IPS DF 4.7 (cell line): Measurements from ENCODE around the gene FAM227B.
"Not testable (repeated sequence)": the region's sequence is repeated elsewhere in the genome, so short reads cannot be mapped to it uniquely, and the experiment has no call there.

Source experiments
- DNase-seq: peaks from one replicate; pipeline ENCODE4 v3.0.0-alpha.2; 2013; ENCODE audit warnings: low spot score; ENCODE audit errors: extremely low read depth

The FAM227B gene

GRCh38 chr15:49620658-49621368 is at the start of gene FAM227B, which contains the start of gene DTWD1:
Gene FAM227B, minus strand, starts transcription at chr15:49620818. Its CDS starts 5,647 bp downstream, at chr15:49615171.
Gene DTWD1, plus strand, starts transcription at chr15:49621048. Its CDS starts 4,120 bp downstream, at chr15:49625168.
- DNase-seq = peak; percentile 60

GRCh38 chr15:49669288-49669687 is 48.7 kb upstream of the FAM227B start:
- DNase-seq = no peak

GRCh38 chr15:49666486-49666885 is 45.9 kb upstream of the FAM227B start:
- DNase-seq = not testable (repeated sequence)

- DNase-seq = no peak
Observed at GRCh38 chr15:49664716-49665115, 44.1 kb upstream of the FAM227B start.

- DNase-seq = no peak
Observed at GRCh38 chr15:49656734-49657133, 36.1 kb upstream of the FAM227B start.

- no peak for DNase-seq
Observed at GRCh38 chr15:49652922-49653321, 32.3 kb upstream of the FAM227B start.

- DNase-seq = no peak
Observed at GRCh38 chr15:49650676-49651075, 30.1 kb upstream of the FAM227B start.

- no peak for DNase-seq
Observed at GRCh38 chr15:49649987-49650386, 29.4 kb upstream of the FAM227B start.

- DNase-seq = no peak
Observed at GRCh38 chr15:49646891-49647290, 26.3 kb upstream of the FAM227B start.

- no peak for DNase-seq
Observed at GRCh38 chr15:49645941-49646340, 25.3 kb upstream of the FAM227B start.

- DNase-seq = no peak
Observed at GRCh38 chr15:49645277-49645676, 24.7 kb upstream of the FAM227B start.

GRCh38 chr15:49644364-49644794 is 23.8 kb upstream of the FAM227B start:
- DNase-seq = no peak

- no peak for DNase-seq
Observed at GRCh38 chr15:49637857-49638256, 17.2 kb upstream of the FAM227B start.

- no peak for DNase-seq
Observed at GRCh38 chr15:49628379-49628778, 7.8 kb upstream of the FAM227B start.

- DNase-seq = no peak
Observed at GRCh38 chr15:49627407-49627877, 6.8 kb upstream of the FAM227B start.

- DNase-seq = no peak
Observed at GRCh38 chr15:49625460-49626036, 4.9 kb upstream of the FAM227B start.

- no peak for DNase-seq
Observed at GRCh38 chr15:49624056-49624455, 3.4 kb upstream of the FAM227B start.

GRCh38 chr15:49622561-49622960 is 1.9 kb upstream of the FAM227B start:
- no peak for DNase-seq

GRCh38 chr15:49621887-49622286 is 1.3 kb upstream of the FAM227B start:
- no peak for DNase-seq

- DNase-seq = no peak
Observed at GRCh38 chr15:49621401-49621811, 788 bp upstream of the FAM227B start.

GRCh38 chr15:49620199-49620598 is 419 bp downstream of the FAM227B start:
- DNase-seq = no peak

GRCh38 chr15:49619226-49619625 is 1.4 kb downstream of the FAM227B start:
- no peak for DNase-seq

GRCh38 chr15:49612240-49612639 is 8.4 kb downstream of the FAM227B start:
- not testable (repeated sequence) for DNase-seq
